SJSA1 (cell line): ENCODE results near the gene PRR12. TPM values are rescaled to one million over a fixed set of nuclear protein-coding genes. Genes with fewer than 3 reads are reported as not detected.

Source experiments
- DNase-seq, 2 experiments: peaks; one replicate each; pipeline ENCODE4 v3.0.0-alpha.2; 2015 to 2020; ENCODE audit warnings: low spot score in 2 of 2, low read depth in 1 of 2
- H3K27ac ChIP-seq: fragments of 250-450 bp; sonication (Bioruptor Pico); 2 replicates; pipeline ENCODE4 v1.5.1; 2020; ENCODE audit warnings: mild to moderate bottlenecking, moderate library complexity
- H3K27me3 ChIP-seq: fragments of 250-450 bp; sonication (Bioruptor Pico); replicated peaks from 2 replicates; pipeline ENCODE4 v1.5.1; 2020; ENCODE audit warnings: mild to moderate bottlenecking, moderate library complexity
- H3K36me3 ChIP-seq: fragments of 250-450 bp; sonication (Bioruptor Pico); 2 replicates; pipeline ENCODE4 v1.5.1; 2020; ENCODE audit warnings: mild to moderate bottlenecking
- H3K4me1 ChIP-seq: fragments of 250-450 bp; sonication (Bioruptor Pico); replicated peaks from 2 replicates; pipeline ENCODE4 v1.6.1; 2021; ENCODE audit warnings: mild to moderate bottlenecking
- H3K4me3 ChIP-seq: fragments of 250-450 bp; sonication (Bioruptor Pico); 2 replicates; pipeline ENCODE4 v1.5.1; 2020; ENCODE audit warnings: mild to moderate bottlenecking
- H3K9me3 ChIP-seq: fragments of 250-450 bp; sonication (Bioruptor Pico); replicated peaks from 2 replicates; pipeline ENCODE4 v1.5.1; 2020; ENCODE audit warnings: mild to moderate bottlenecking
- total RNA-seq: library from RNA; depleted of rRNA; stranded (reverse); fragments of >200 nt; shearing (Covaris generic); gene quantifications from 2 replicates; pipeline ENCODE4 v1.2.3, GENCODE V29; 2014

The PRR12 gene
- total RNA-seq, 1 experiment from 2014 or later = 2.6 TPM

DNA sequence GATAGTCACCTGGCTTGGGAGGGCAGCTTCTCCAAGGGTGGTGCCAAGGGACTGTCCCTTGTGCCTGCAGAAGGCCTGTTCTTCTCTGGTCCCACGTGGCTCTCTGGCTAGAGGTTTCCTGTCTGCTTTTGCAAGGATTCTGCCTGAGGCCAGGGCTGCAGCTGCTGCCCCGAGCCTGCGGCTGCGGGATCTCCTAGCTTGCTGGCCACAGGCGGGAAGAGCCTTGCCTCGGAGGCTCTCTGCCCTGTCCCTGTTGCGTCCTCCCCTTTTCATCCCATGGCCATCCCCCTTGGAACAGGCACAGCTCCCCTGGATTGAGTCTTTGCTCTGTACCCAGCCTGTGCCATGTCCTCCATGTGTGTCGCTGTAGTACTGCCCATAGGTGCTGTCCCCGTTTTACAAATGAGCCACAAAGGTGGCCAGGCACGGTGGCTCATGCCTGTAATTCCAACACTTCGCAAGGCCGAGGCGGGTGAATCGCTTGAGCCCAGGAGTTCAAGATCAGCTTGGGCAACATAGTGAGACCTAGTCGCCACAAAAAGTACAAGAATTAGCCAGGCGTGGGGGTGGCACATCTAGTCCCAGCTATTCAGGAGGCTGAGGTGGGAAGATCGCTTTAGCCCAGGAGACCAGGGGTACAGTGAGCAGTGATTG lies 65.6 kb downstream of the PRR12 start:
- DNase-seq = no peak
- Histone ChIP-seq H3K9me3 (no peaks in the 10 kb centered on the region), H3K27ac (no peak overlapping the region), H3K36me3 (peaks cover 88% of the 10 kb centered on the region), H3K4me1 (no peaks in the 10 kb centered on the region), H3K4me3 (no peak overlapping the region), H3K27me3 (no peaks in the 10 kb centered on the region)

DNA sequence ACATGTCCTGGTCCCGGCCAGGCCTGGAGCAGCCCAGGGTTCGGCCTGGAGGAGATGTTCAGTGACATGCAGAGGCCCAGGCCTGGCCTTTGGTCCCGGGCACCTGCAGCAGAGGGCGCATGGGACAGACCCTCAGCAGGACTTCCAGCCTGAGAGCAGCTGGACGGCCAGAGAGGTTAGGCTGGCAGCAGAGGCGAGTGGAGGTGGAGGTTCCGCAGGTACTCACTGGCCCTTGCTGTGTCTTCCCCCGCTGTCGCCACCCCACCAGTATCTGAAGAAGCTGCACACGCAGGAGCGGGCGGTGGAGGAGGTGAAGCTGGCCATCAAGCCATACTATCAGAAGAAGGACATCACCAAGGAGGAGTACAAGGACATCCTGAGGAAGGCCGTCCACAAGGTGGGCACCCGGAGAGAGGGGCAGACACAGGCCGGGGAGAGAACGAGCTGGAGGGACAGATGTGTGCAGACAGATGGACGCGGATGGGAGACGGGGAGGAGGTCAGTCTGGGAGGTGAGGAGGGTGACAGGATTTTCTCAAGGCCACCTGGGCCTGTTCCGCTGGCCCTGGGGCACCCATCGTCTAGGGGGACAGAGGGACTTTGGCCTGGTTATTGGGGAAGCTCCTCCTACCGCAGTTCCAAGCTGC lies 66.6 kb downstream of the PRR12 start:
- H3K4me3 ChIP-seq = no peak overlapping the region
- no peak overlapping the region for H3K27ac ChIP-seq
- H3K27me3 ChIP-seq = no peaks in the 10 kb centered on the region
- H3K9me3 ChIP-seq = no peaks in the 10 kb centered on the region
- DNase-seq = no peak
- H3K4me1 ChIP-seq = no peaks in the 10 kb centered on the region
- H3K36me3 ChIP-seq = peaks cover 92% of the 10 kb centered on the region

DNA sequence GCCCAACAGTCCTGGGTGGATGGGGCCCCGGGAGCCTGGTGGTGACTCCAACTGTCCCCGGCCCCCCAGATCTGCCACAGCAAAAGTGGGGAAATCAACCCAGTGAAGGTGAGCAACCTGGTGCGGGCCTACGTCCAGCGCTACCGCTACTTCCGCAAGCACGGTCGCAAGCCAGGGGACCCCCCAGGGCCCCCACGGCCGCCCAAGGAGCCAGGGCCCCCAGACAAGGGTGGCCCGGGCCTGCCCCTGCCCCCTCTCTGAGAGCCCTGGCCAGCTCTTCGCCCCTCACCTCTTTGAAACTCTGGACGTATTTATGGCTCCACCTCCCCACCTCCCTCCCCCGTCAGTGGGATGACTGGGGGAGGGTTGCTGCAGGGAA lies 67.1 kb downstream of the PRR12 start:
- Histone ChIP-seq H3K27me3 (no peaks in the 10 kb centered on the region), H3K4me3 (no peak overlapping the region), H3K4me1 (no peaks in the 10 kb centered on the region), H3K36me3 (peaks cover 93% of the 10 kb centered on the region), H3K27ac (no peak overlapping the region), H3K9me3 (no peaks in the 10 kb centered on the region)
- no peak for DNase-seq

DNA sequence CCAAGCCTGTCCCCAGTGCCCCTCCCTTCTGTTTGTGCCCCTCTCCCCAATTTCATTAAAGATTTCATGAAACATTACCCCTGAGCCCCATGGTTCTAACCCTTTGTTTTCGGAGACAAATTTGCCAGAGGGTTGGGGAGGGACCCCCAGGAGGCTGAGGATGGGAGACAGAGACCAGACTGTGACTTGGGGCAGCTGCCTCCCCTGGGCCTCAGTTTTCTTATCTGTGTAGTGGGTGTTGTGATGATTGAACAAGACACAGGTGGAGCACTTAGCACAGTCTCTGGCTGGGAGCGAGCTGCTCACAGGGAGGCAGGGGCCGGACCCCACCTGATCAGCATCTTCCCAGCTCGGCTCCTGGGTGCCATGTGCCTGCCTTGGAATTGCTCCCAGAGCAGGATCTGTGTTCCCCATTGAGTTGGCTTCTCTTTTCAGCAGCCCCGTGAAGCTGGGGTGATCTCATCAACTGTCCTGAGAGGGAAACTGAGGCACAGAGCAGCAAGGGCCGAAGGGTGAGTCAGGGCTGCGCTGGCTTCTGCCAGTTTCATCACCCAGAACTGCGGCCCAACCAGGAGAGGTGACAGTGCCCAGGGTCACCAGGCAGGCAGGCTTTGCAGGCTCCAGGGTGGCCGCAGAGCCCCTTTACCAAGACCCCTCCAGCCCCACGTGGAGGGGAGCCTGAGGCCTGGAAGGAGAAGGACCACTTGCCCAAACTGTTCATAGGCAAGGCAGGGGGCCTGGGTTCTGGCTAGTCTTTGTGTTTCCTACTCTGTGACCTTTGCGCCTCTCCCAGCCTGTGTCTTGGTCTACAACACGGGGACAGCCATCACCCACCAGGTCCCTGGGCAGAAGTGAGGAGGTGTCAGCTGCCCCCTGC lies 67.8 kb downstream of the PRR12 start:
- Histone ChIP-seq H3K27ac (no peak overlapping the region), H3K4me3 (no peak overlapping the region), H3K4me1 (peaks cover 1% of the 10 kb centered on the region; the same call in 1 of the 2 replicates), H3K9me3 (no peaks in the 10 kb centered on the region), H3K27me3 (no peaks in the 10 kb centered on the region), H3K36me3 (peaks cover 90% of the 10 kb centered on the region)
- no peak for DNase-seq

DNA sequence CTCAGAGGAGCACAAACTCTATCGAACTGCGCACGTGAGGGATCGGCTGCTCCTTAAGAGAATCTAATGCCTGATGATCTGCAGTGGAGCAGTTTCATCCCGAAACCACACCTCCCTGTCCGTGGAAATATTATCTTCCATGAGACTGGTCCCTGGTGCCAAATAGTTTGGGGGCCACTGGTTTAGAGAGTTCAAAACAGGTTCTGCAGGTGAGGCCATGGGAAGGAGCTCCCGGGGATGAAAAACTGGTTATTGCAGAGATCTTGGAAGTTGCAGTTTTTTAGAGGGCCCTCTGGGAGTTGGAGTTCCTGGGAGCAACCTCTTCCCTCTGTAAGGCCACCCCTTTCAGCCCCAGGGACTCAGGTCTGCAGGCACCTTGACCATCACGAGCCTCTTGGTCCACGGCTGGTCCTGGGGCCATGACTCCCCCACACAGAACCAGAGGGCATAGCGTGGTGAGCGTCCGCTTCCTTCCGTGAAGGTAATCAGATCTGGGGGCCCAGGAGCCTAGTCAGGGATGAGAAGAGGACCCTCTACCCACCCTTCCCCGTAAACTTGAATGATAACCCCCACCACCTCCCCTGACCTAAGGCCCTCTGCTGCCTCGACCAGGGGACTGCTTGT lies 69.5 kb downstream of the PRR12 start:
- Histone ChIP-seq H3K4me3 (no peak overlapping the region), H3K27me3 (no peaks in the 10 kb centered on the region), H3K4me1 (peaks cover 6% of the 10 kb centered on the region; the same call in 1 of the 2 replicates), H3K36me3 (peaks cover 76% of the 10 kb centered on the region), H3K27ac (no peak overlapping the region), H3K9me3 (no peaks in the 10 kb centered on the region)
- no peak for DNase-seq

DNA sequence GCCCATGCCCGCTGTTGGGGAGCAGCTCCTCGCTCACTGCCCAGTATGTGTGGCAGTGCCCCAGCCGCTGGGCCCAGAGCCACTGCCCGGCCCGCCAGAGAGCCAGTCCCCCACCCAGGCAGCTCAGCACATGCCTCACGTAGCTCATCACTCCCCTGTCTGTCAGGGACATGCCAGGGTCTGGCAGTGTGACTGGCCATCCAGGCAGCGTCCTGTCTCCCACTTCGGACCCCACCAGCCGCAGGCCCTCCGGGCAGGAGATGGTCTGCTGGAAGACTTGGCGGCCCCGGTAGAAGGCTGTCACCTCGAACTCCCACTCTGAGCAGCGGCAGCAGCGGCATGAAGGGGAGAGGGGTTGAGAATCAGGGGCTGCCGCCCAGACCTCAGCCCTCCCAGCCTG lies 71.0 kb downstream of the PRR12 start:
- peaks cover 15% of the 10 kb centered on the region for H3K4me1 ChIP-seq
- H3K36me3 ChIP-seq = peaks cover 63% of the 10 kb centered on the region
- H3K4me3 ChIP-seq = no peak overlapping the region
- H3K27me3 ChIP-seq = no peaks in the 10 kb centered on the region
- no peak for DNase-seq
- no peaks in the 10 kb centered on the region for H3K9me3 ChIP-seq
- no peak overlapping the region for H3K27ac ChIP-seq

DNA sequence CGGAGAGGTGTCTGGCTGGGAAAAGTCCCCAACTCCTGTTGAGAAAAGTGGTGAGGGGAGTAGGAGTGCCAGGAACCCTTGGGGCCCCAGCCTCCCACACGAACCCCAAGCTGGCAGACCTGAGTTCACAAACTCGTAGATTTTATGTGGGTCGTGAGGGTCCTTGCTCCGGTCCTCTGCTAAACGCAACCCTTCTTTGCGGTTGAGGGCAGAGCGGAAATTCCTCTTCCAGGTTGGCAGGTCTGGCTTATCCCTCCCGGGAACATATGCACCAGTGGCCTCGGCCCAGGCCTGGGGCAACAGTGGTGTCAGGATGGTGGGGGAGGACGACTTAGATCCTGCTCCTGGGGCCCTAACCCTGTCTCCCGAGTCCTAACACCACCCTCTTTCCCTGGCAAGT lies 72.2 kb downstream of the PRR12 start:
- no peak for DNase-seq
- Histone ChIP-seq H3K4me1 (peaks cover 20% of the 10 kb centered on the region), H3K27me3 (no peaks in the 10 kb centered on the region), H3K36me3 (peaks cover 59% of the 10 kb centered on the region), H3K27ac (no peak overlapping the region), H3K9me3 (no peaks in the 10 kb centered on the region), H3K4me3 (no peak overlapping the region)

DNA sequence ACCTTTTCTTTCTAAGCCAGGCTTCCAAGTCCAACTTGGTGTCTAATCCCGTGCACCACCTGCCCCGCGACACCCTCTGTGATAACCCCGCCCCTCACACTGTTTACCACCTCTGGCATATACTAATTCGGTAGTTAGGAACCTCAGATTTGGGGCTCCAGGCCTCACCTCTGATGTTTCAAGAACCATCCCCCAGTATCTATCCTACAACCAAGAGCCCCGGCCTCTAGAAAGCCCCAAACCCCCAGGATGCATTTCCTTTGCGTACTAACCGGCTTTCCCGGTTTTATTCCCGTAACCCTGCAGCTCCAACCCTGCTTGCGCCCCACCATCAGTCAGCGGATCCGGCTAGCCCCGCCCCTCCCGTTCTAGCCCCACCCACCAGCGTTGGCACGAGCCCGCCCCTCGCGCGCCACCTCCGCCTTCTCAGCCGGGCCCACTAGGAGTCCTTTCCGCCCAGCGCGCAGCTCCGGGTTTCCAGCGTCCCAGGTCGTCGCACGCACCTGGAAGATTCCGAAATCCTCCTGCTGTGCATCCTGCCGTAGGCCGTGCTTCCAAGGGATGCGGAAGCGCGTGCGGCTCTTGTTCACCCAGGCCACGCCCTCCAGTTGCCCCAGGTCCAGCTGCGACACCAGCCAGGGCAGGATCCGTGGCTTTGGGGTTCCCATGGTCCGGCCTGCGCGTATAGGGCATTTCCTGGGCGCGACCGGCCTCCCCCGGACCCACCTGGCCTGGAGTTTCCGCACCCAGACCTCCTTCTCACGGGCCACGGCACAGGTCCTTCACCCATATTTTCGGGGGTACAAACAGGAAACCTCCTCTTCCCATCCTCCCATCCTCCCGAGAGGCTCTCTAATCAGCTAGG lies 73.4 kb downstream of the PRR12 start:
- peak; percentile 80 to 91 for DNase-seq
- Histone ChIP-seq H3K4me1 (peaks cover 20% of the 10 kb centered on the region), H3K4me3 (peak overlapping the region; percentile 56), H3K27me3 (no peaks in the 10 kb centered on the region), H3K36me3 (peaks cover 57% of the 10 kb centered on the region), H3K27ac (0 out of 2 replicates have a peak overlapping the region, but pooled peaks have one; percentile 12), H3K9me3 (no peaks in the 10 kb centered on the region)

DNA sequence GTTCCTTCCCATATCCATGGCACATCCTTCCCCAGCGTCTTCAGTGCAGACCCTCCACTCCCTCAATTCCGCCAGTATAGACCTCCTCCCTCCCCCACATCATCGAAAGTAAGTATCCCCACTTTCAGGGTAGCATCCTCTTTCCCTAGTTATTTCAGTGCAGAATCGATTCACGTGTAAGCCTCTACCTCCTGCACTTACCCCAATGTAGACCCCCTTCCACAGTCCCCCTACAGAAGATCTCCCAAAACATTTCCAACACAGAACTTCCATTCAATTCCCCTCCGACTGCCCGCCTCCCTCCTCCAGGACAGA lies 74.0 kb downstream of the PRR12 start:
- H3K27ac ChIP-seq = peak overlapping the region; percentile 11
- H3K36me3 ChIP-seq = peaks cover 56% of the 10 kb centered on the region
- DNase-seq = no peak
- H3K9me3 ChIP-seq = no peaks in the 10 kb centered on the region
- H3K27me3 ChIP-seq = no peaks in the 10 kb centered on the region
- peak overlapping the region; percentile 56 for H3K4me3 ChIP-seq
- H3K4me1 ChIP-seq = peaks cover 20% of the 10 kb centered on the region

DNA sequence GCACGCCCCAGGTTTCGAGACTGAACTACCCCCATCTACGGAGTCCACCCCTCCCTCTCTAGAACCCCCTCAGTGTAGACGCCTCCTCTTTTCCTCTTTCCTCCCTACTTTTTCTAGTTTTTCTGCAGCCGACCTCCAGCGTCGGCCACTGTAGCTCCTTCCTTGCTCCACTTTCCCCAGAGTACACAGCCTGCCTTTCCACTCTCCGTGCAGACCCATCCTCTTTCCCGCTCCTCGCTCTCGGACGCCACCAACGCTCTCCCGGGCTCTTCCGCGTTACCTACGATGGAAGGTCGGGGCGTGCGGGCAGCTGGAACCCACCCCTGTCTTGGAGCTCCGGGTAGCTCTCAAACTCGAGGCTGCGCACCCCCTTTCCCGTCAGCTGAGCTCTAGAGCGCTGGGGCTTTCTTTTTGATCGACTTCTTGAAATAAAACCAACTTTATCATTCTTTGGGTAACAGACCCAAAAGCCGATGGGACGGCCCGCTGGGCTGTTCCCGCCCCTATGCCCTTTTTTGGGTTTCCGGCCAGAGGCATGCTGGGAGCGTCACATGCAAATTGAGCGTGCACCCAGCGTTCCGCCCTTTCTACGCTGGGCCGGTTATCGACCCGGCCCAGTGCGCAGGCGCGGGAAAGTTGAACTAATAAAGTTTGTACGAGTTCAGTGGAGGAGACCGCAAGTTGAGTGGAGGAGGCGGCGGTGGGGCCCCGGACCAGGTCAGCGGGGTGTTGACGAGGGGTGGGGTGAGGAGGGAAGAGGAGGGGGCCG lies 74.6 kb downstream of the PRR12 start, which contains the start of the genes BCL2L12 and IRF3:
BCL2L12 (plus strand) TSS at position 583 of the 769 bp plus-strand sequence. CDS start 760 bp downstream, outside the sequence.
IRF3 (minus strand) TSS at position 507 of the 769 bp plus-strand sequence. CDS start 1,019 bp downstream, outside the sequence.
- peaks cover 56% of the 10 kb centered on the region for H3K36me3 ChIP-seq
- H3K4me1 ChIP-seq = peaks cover 20% of the 10 kb centered on the region
- no peaks in the 10 kb centered on the region for H3K9me3 ChIP-seq
- no peaks in the 10 kb centered on the region for H3K27me3 ChIP-seq
- peak within 1 kb of the TSS; percentile 12 for H3K27ac ChIP-seq
- peak; percentile 94 to 98 for DNase-seq
- peak within 1 kb of the TSS; percentile 56 for H3K4me3 ChIP-seq

DNA sequence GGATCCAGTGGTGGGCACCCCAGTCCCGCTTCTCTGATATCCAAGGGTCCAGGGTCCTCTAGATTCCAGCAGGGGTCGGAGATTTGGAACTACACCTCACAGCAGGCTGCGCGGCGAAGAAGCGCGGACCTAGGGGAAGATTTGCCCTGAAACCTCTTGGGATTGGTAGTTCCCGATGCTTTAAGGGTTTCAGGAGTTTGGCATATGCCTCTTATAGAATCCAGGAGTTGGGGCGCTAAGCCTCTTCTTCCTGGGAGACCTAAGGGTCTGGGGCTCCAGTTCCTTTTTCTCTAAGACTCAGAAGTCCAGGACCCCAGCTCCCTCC lies 75.1 kb downstream of the PRR12 start:
- Histone ChIP-seq H3K36me3 (peaks cover 54% of the 10 kb centered on the region), H3K4me1 (peaks cover 20% of the 10 kb centered on the region), H3K4me3 (peak overlapping the region; percentile 56), H3K27me3 (no peaks in the 10 kb centered on the region), H3K9me3 (no peaks in the 10 kb centered on the region), H3K27ac (peak overlapping the region; percentile 11; the same call in 1 of the 2 replicates)
- DNase-seq = no peak

DNA sequence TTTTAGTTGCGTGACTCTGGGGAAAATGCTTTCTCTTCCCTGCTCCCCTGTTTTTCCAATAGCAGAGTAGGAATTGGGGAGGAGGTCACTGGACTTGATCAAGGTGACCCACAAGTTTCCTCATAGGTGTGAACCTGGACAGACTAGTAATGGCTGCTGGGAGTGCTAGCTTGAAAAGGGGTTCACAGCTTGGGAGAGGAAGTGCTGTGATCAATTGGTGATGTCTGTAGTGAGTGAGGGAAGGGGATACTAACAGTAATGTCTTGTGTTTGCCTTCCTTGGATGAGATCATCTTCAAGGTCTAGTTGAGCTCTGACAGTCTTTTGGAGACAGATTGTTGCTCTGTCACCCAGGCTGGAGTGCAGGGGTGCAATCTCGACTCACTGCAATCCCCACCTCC lies 76.5 kb downstream of the PRR12 start:
- Histone ChIP-seq H3K27ac (no peak overlapping the region), H3K9me3 (no peaks in the 10 kb centered on the region), H3K4me3 (no peak overlapping the region), H3K27me3 (no peaks in the 10 kb centered on the region), H3K4me1 (peaks cover 25% of the 10 kb centered on the region), H3K36me3 (peaks cover 49% of the 10 kb centered on the region)
- no peak for DNase-seq
